ENCODE data around the gene CYTH1. TPM values are rescaled to one million over a fixed set of nuclear protein-coding genes. Genes with fewer than 3 reads are reported as not detected.

CYTH1 gene
- total RNA-seq, 1 experiment from 2014 or later: 29.6 TPM

- no peaks in the 10 kb centered on the region for H3K27me3 Mint-ChIP-seq (ENCODE audit: insufficient read depth, unreplicated experiment)
- no TSS peak for BruUV-seq (replicated peaks)
- H3K4me1 Mint-ChIP-seq (ENCODE audit: low read depth, unreplicated experiment): peaks cover 33% of the 10 kb centered on the region
- CTCF ChIA-PET: no interaction called here
- DNase-seq: peak in 1 of 2 experiments; percentile 24
- POLR2A ChIA-PET: no interaction called here
- peaks cover 27% of the 10 kb centered on the region for H3K36me3 Mint-ChIP-seq (ENCODE audit: insufficient read depth, unreplicated experiment)
- H3K4me3 Mint-ChIP-seq (ENCODE audit: unreplicated experiment): no peak overlapping the region
- Histone ChIP-seq H3K4me3 (ENCODE audit: low read depth, low read length) (no peak overlapping the region), H3K9me3 (no peaks in the 10 kb centered on the region), H3K27me3 (replicated peaks; ENCODE audit: control insufficient read depth, insufficient read depth, low read length) (no peaks in the 10 kb centered on the region), H3K4me1 (peaks cover 32% of the 10 kb centered on the region), H3K36me3 (ENCODE audit: control insufficient read depth, insufficient read depth, low read length) (no peaks in the 10 kb centered on the region)
- peak overlapping the region; percentile 7 for H3K27ac Mint-ChIP-seq (ENCODE audit: unreplicated experiment)
- H3K9me3 Mint-ChIP-seq (ENCODE audit: unreplicated experiment): no peaks in the 10 kb centered on the region
- intact Hi-C loops (cut with micrococcal nuclease; ENCODE audit: unreplicated experiment): no loop called here
- TF ChIP-seq, protein P1, sequence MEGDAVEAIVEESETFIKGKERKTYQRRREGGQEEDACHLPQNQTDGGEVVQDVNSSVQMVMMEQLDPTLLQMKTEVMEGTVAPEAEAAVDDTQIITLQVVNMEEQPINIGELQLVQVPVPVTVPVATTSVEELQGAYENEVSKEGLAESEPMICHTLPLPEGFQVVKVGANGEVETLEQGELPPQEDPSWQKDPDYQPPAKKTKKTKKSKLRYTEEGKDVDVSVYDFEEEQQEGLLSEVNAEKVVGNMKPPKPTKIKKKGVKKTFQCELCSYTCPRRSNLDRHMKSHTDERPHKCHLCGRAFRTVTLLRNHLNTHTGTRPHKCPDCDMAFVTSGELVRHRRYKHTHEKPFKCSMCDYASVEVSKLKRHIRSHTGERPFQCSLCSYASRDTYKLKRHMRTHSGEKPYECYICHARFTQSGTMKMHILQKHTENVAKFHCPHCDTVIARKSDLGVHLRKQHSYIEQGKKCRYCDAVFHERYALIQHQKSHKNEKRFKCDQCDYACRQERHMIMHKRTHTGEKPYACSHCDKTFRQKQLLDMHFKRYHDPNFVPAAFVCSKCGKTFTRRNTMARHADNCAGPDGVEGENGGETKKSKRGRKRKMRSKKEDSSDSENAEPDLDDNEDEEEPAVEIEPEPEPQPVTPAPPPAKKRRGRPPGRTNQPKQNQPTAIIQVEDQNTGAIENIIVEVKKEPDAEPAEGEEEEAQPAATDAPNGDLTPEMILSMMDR (IDR thresholded peaks at IDR 0.05; ENCODE audit: insufficient read depth in 1 of 2, low read depth in 1 of 2, low read length in 1 of 2, severe bottlenecking in 1 of 2, unreplicated experiment in 1 of 2): no peak
Measured at GRCh38 chr17:78669975-78670518, 112.0 kb downstream of the CYTH1 start.

- peak in 1 of 2 experiments; percentile 25 for DNase-seq
- H3K4me1 ChIP-seq: peaks cover 35% of the 10 kb centered on the region
- Mint-ChIP-seq H3K4me1 (ENCODE audit: low read depth, unreplicated experiment) (peaks cover 38% of the 10 kb centered on the region), H3K9me3 (ENCODE audit: unreplicated experiment) (no peaks in the 10 kb centered on the region), H3K4me3 (ENCODE audit: unreplicated experiment) (no peak overlapping the region), H3K27ac (ENCODE audit: unreplicated experiment) (no peak overlapping the region), H3K36me3 (ENCODE audit: insufficient read depth, unreplicated experiment) (peaks cover 21% of the 10 kb centered on the region), H3K27me3 (ENCODE audit: insufficient read depth, unreplicated experiment) (no peaks in the 10 kb centered on the region)
- intact Hi-C loops (cut with micrococcal nuclease; ENCODE audit: unreplicated experiment): no loop called here
- POLR2A ChIA-PET: no interaction called here
- CTCF ChIA-PET: no interaction called here
- H3K36me3 ChIP-seq (ENCODE audit: control insufficient read depth, insufficient read depth, low read length): no peaks in the 10 kb centered on the region
- H3K27me3 ChIP-seq (replicated peaks; ENCODE audit: control insufficient read depth, insufficient read depth, low read length): no peaks in the 10 kb centered on the region
- H3K9me3 ChIP-seq: no peaks in the 10 kb centered on the region
- H3K4me3 ChIP-seq (ENCODE audit: low read depth, low read length): no peak overlapping the region
- no TSS peak for BruUV-seq (replicated peaks)
- TF ChIP-seq, protein P1 (IDR thresholded peaks at IDR 0.05; ENCODE audit: insufficient read depth in 1 of 2, low read depth in 1 of 2, low read length in 1 of 2, severe bottlenecking in 1 of 2, unreplicated experiment in 1 of 2): no peak
Measured at GRCh38 chr17:78669256-78669974, 112.7 kb downstream of the CYTH1 start.

DNA sequence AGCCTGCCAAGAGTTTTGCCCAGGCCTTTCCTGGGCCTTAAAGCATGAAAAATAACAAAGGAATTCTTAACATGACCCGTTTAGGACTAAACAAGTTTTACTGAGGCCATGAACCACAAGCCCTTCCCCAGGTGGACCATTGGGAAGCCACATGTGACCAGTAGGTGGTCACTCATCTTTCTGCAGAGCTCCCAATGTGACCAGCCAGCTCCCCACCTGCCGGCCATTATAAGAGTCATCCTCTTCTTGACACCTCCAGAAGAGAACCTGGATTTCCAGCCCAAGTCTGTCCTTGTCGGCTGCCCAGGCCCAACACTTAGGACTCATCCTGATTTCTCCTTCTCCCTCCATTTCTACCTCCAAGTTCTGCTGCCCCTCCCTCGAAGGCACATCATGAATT lies 113.2 kb downstream of the CYTH1 start:
- Mint-ChIP-seq H3K4me3 (ENCODE audit: unreplicated experiment) (no peak overlapping the region), H3K4me1 (ENCODE audit: low read depth, unreplicated experiment) (peaks cover 38% of the 10 kb centered on the region), H3K36me3 (ENCODE audit: insufficient read depth, unreplicated experiment) (peaks cover 18% of the 10 kb centered on the region), H3K27me3 (ENCODE audit: insufficient read depth, unreplicated experiment) (no peaks in the 10 kb centered on the region), H3K27ac (ENCODE audit: unreplicated experiment) (no peak overlapping the region), H3K9me3 (ENCODE audit: unreplicated experiment) (no peaks in the 10 kb centered on the region)
- ChIA-PET POLR2A (no interaction called here), CTCF (no interaction called here)
- Histone ChIP-seq H3K27me3 (replicated peaks; ENCODE audit: control insufficient read depth, insufficient read depth, low read length) (no peaks in the 10 kb centered on the region), H3K9me3 (no peaks in the 10 kb centered on the region), H3K4me1 (peaks cover 35% of the 10 kb centered on the region), H3K4me3 (ENCODE audit: low read depth, low read length) (no peak overlapping the region), H3K36me3 (ENCODE audit: control insufficient read depth, insufficient read depth, low read length) (no peaks in the 10 kb centered on the region)
- peak in 1 of 2 experiments; percentile 6 for DNase-seq
- BruUV-seq (replicated peaks): no TSS peak
- intact Hi-C loops (cut with micrococcal nuclease; ENCODE audit: unreplicated experiment): no loop called here
- TF ChIP-seq, protein P1 (IDR thresholded peaks at IDR 0.05; ENCODE audit: insufficient read depth in 1 of 2, low read depth in 1 of 2, low read length in 1 of 2, severe bottlenecking in 1 of 2, unreplicated experiment in 1 of 2): no peak
